MM.1S (cell line): ENCODE results near the gene BMP7.

ENCODE experiments used
- EZH2 ChIP-seq: fragments of 300-600 bp; sonication (generic); optimal IDR thresholded peaks from 2 replicates; pipeline ENCODE3; 2017; ENCODE audit warnings: low read depth, mild to moderate bottlenecking, antibody characterized with exemption, low read length, mixed read lengths
- EZH2phosphoT487 ChIP-seq: fragments of 300-600 bp; sonication (generic); IDR thresholded peaks from 2 replicates; pipeline ENCODE4 v1.6.1; 2018; ENCODE audit warnings: antibody characterized with exemption, low read length
- TF ChIP-seq, protein P1 (sequence below): fragments of 300-600 bp; sonication (generic); IDR thresholded peaks from 2 replicates; pipeline ENCODE4 v1.5.1; 2016; ENCODE audit warnings: antibody characterized with exemption, low read length, mixed read lengths

DNA sequence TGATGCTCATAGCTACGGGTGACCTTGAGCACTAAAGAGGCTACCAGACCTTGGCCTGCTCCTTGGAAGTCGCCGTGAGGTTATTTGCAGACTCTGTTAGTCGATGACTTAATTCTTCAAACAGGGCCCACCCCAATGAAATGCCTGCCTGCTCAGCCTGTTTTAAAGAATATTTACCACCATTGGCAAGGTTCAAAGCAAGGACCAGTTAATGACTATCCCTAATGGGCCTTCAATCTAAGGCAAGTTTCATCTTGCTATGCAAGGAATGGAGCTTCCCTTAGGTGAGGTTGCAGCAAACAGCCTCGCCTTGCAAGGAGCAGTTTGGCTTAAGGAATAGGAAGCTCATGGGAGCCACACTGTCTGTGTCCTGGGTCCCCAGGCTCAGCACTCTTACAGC, 40.3 kb upstream of the BMP7 start:
- TF ChIP-seq, protein P1, sequence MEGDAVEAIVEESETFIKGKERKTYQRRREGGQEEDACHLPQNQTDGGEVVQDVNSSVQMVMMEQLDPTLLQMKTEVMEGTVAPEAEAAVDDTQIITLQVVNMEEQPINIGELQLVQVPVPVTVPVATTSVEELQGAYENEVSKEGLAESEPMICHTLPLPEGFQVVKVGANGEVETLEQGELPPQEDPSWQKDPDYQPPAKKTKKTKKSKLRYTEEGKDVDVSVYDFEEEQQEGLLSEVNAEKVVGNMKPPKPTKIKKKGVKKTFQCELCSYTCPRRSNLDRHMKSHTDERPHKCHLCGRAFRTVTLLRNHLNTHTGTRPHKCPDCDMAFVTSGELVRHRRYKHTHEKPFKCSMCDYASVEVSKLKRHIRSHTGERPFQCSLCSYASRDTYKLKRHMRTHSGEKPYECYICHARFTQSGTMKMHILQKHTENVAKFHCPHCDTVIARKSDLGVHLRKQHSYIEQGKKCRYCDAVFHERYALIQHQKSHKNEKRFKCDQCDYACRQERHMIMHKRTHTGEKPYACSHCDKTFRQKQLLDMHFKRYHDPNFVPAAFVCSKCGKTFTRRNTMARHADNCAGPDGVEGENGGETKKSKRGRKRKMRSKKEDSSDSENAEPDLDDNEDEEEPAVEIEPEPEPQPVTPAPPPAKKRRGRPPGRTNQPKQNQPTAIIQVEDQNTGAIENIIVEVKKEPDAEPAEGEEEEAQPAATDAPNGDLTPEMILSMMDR: no peak
- TF ChIP-seq EZH2 (no peak), EZH2phosphoT487 (no peak)
